HG03571 (cell line): ENCODE measurements around the gene GJA1.
"Not testable (repeated sequence)": the region's sequence is repeated elsewhere in the genome, so short reads cannot be mapped to it uniquely, and the experiment has no call there.

Experiments used
- ATAC-seq: cut with Tn5 transposase; IDR thresholded peaks from one replicate; pipeline ENCODE4 v1.9.1; 2021; ENCODE audit not compliant: unreplicated experiment

GJA1 gene

DNA sequence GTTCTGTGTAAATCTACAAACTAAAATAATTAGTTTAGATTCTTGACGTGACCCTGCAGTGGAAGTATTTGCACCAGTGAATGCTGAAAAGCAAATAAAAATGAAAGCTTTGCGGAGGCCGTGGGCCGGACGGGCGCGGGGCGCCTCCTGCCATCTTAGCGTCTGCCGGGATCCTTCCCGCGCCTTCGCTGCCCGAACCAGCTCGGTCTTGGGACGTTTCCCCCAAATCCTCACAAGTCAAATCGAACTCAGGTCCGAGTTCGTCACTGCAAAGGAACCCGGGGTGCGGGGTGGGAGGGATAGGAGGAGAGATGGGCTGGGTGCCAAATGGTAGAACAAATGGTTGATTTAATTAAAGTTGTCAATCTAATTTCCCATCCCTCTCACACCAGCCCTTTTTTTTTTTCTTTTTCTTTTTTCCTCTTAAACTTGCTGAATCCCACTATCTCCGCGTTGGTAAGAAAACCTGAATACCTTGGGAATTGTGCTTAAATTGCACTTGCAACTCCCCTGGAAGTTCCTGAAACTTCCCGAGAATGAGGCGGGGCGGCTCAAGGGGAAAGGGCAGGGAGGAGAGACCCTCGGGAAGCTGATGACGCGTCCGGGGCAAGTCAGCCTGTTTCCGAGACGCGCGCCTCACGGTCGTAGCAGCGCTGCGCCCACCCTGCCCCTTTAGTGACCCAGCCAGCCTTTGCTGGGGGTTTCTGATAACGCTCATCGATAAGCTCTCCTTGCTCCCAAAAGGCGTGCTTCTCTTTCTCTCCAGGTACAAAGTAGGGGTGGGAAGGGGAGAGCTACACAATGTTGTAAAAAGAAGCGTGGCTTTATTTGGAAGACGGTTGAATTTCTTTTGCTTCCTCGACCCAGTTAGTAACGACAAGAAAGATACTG is 1.8 kb downstream of the GJA1 start:
- ATAC-seq: no peak

- ATAC-seq: no peak
Measured at GRCh38 chr6:121437851-121438651, 2.6 kb downstream of the GJA1 start.

- no peak for ATAC-seq
Measured at GRCh38 chr6:121438869-121439268, 3.4 kb downstream of the GJA1 start.

- no peak for ATAC-seq
Measured at GRCh38 chr6:121439475-121439874, 4.0 kb downstream of the GJA1 start.

DNA sequence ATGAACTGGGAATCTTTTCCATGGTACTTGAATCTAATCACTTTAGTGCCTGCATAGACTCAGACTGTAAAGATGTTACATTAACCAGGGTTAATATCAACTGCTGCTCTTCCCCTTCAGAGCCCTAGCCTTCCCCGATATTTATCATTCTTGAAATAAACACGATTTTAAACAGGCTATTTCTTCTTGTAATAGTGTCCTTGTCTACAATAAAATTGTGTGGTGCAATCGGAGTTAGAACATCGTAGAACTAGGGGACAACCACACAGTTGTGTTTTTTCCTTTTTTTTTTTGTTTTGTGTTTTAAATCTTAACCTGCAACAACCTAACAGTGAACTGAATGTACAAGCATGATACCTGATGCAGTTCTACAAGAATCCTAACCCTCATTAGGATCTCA is 4.5 kb downstream of the GJA1 start:
- ATAC-seq: no peak

DNA sequence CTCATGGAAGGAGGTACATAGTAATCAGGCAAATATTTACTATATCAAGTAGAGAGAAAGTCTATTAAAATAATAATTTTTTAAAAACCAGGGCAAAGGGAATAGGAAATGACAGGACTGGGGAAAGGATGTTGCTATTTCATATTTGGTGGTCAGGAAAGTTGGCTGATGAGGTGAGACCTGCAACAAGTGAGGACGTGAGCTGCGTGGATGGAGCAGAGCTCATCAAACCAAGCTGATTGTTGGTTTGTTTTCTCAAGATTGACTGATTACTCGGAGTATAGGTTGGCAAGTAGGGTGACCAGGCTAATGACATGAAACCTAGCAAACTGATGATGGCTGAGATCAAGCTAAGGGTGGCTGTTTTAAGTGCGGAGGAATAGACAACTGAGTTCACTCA is 6.0 kb downstream of the GJA1 start:
- ATAC-seq: no peak

- ATAC-seq: no peak
Measured at GRCh38 chr6:121442576-121442975, 7.1 kb downstream of the GJA1 start.

GRCh38 chr6:121443971-121444541 is 8.6 kb downstream of the GJA1 start:
- no peak for ATAC-seq

GRCh38 chr6:121446705-121447104 is 11.3 kb downstream of the GJA1 start:
- ATAC-seq: not testable (repeated sequence)

- not testable (repeated sequence) for ATAC-seq
Measured at GRCh38 chr6:121447746-121448145, 12.3 kb downstream of the GJA1 start.

DNA sequence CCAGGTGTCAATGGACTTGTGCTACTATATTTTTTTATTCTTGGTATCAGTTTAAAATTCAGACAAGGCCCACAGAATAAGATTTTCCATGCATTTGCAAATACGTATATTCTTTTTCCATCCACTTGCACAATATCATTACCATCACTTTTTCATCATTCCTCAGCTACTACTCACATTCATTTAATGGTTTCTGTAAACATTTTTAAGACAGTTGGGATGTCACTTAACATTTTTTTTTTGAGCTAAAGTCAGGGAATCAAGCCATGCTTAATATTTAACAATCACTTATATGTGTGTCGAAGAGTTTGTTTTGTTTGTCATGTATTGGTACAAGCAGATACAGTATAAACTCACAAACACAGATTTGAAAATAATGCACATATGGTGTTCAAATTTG is 13.1 kb downstream of the GJA1 start:
- ATAC-seq: not testable (repeated sequence)

- no peak for ATAC-seq
Measured at GRCh38 chr6:121449331-121449730, 13.9 kb downstream of the GJA1 start.

DNA sequence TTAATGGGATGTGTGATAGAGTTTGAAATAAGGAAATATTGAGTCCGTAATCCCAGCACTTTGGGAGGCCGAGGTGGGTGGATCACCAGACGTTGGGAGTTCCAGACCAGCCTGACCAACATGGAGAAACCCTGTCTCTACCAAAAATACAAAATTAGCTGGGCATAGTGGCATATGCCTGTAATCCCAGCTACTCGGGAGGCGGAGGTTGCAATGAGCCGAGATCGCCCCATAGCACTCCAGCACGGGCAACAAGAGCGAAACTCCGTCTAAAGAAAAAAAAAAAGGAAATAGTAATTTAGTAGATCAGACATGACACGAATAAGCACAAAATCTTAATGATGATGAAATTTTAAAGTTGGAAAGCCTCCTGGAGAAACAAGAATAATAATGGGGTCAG is 14.8 kb downstream of the GJA1 start:
- ATAC-seq: no peak

GRCh38 chr6:121451250-121451649 is 15.8 kb downstream of the GJA1 start:
- ATAC-seq: no peak

DNA sequence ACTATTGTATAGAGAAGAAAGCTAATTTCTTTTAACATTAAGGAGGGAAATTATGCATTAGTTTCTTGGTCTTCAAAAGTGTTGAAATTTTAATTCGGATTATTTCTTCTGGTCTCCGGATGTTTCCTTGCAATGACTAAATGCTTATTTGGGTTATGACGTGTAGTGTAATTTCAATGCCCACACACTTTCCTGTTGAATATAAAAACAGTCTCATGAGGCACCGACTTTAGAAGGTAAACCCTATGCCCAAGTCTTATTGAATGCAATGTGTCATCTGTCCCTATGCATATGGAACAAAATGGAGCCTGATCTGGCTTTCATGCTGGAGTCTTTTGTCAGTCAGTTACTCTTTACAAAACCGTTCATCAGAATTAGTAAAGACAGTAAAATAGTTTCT is 17.7 kb downstream of the GJA1 start:
- ATAC-seq: no peak

GRCh38 chr6:121460170-121460569 is 24.7 kb downstream of the GJA1 start:
- ATAC-seq: no peak

- no peak for ATAC-seq
Measured at GRCh38 chr6:121463087-121463486, 27.6 kb downstream of the GJA1 start.

DNA sequence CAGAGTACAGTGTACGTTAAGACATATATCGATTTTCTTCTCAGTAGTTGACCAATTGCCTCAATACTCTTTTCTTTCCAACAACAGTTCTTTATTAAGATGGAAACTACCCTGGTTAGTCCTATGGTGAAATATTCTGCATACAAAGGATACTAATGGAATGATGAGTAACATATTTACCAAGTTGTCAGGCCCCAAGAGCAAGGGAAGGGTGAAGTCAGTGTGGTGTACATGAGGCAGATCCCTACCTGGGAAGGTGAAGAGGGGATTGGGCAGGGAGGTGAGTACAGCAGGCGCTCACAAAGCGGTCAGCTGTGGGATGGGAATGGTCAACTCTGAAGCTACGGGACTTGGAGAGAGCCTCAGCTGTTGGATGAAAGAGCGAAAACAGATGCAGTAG is 29.7 kb downstream of the GJA1 start:
- no peak for ATAC-seq

DNA sequence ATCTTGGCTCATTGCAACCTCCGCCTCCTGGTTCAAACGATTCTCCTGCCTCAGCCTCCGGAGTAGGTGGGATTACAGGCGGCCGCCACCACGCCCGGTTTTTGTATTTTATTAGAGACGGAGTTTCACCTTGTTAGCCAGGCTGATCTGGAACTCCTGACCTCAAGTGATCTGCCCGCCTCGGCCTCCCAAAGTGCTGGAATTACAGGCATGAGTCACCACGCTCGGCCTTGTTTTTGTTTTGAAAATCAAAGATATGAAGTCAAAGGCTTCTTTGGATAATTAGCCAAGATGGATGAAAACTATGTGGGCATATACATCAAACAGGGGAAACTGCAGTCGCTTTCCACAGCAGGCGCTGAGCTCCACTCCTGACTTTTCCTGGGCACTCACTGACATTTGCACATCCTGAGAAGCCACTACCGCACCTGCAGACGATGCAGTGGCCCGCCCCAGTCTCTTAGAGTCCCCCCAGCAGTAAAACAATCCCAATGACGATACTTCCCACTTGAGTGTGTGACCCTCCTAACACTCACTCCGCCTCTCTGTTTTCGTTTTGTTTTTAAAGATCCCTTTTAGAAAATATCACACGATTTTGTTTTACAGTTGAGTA is 44.1 kb downstream of the GJA1 start:
- no peak for ATAC-seq

- ATAC-seq: no peak
Measured at GRCh38 chr6:121480099-121480713, 44.8 kb downstream of the GJA1 start.
